BJ (cell line): ENCODE data around the gene TEX48. TPM values are rescaled to one million over a fixed set of nuclear protein-coding genes. Genes with fewer than 3 reads are reported as not detected.

Experiments
- CTCF ChIA-PET: fragments of 350-600 bp; formaldehyde crosslinking; extraction: SDS; loops from one replicate; lab custom pipeline; 2021; ENCODE audit warnings: antibody characterized with exemption, inconsistent platforms; lab: Yijun Ruan, JAX
- POLR2A ChIA-PET: fragments of 300-600 bp; sonication (Branson Sonifier 250); formaldehyde crosslinking; extraction: SDS; loops from one replicate; lab custom pipeline; 2021; ENCODE audit warnings: antibody characterized with exemption; lab: Charles Lee
- DNase-seq: peaks from one replicate; pipeline ENCODE4 v3.0.0-alpha.2; 2011; ENCODE audit warnings: low read depth
- H3K27me3 ChIP-seq: 2 replicates; pipeline ENCODE4 v1.6.0; 2011; ENCODE audit warnings: low read length; ENCODE audit not compliant: control insufficient read depth, insufficient read depth
- H3K36me3 ChIP-seq: 2 replicates; pipeline ENCODE4 v1.5.1; 2011; ENCODE audit warnings: low read length; ENCODE audit not compliant: control insufficient read depth, insufficient read depth
- H3K4me3 ChIP-seq: 2 replicates; pipeline ENCODE4 v1.5.1; 2011; ENCODE audit warnings: low read depth, mild to moderate bottlenecking, control low read depth, low read length
- polyA plus RNA-seq: library from polyadenylated mRNA; depleted of rRNA; stranded (reverse); fragments of >200 nt; gene quantifications from 2 replicates; pipeline ENCODE4 v1.2.3, GENCODE V29; 2011
- TF ChIP-seq, protein P1 (sequence below): IDR thresholded peaks from 2 replicates; pipeline ENCODE4 v1.5.1; 2011; ENCODE audit warnings: low read depth, mild to moderate bottlenecking, control low read depth, inconsistent platforms, low read length, moderate library complexity; ENCODE audit not compliant: insufficient read depth

The TEX48 gene
- polyA plus RNA-seq, 1 experiment, result not detected

GRCh38 chr9:114689813-114690212 lies 7.8 kb upstream of the TEX48 start:
- POLR2A ChIA-PET, result no interaction called here
- CTCF ChIA-PET, result interaction anchor here (0.7 to 6.5 kb wide), 7 partner anchors 9 to 561 kb away, joined by 3 to 67 read pairs (median 5); partner anchors contain the start of gene TEX48
- TF ChIP-seq, protein P1, sequence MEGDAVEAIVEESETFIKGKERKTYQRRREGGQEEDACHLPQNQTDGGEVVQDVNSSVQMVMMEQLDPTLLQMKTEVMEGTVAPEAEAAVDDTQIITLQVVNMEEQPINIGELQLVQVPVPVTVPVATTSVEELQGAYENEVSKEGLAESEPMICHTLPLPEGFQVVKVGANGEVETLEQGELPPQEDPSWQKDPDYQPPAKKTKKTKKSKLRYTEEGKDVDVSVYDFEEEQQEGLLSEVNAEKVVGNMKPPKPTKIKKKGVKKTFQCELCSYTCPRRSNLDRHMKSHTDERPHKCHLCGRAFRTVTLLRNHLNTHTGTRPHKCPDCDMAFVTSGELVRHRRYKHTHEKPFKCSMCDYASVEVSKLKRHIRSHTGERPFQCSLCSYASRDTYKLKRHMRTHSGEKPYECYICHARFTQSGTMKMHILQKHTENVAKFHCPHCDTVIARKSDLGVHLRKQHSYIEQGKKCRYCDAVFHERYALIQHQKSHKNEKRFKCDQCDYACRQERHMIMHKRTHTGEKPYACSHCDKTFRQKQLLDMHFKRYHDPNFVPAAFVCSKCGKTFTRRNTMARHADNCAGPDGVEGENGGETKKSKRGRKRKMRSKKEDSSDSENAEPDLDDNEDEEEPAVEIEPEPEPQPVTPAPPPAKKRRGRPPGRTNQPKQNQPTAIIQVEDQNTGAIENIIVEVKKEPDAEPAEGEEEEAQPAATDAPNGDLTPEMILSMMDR, result no peak
- no peak for DNase-seq
- no peak overlapping the region for H3K4me3 ChIP-seq
- H3K27me3 ChIP-seq, result no peaks in the 10 kb centered on the region
- no peaks in the 10 kb centered on the region for H3K36me3 ChIP-seq

GRCh38 chr9:114688909-114689610 lies 7.1 kb upstream of the TEX48 start:
- TF ChIP-seq, protein P1, result no peak
- CTCF ChIA-PET, result interaction anchor here (0.7 to 2.6 kb wide), 8 partner anchors 10 to 562 kb away, joined by 3 to 7 read pairs (median 4); no protein-coding TSS in a partner anchor
- DNase-seq, result no peak
- Histone ChIP-seq H3K4me3 (no peak overlapping the region), H3K36me3 (no peaks in the 10 kb centered on the region), H3K27me3 (no peaks in the 10 kb centered on the region; the same call in 1 of the 2 replicates)
- POLR2A ChIA-PET, result no interaction called here

GRCh38 chr9:114688379-114688778 lies 6.4 kb upstream of the TEX48 start:
- CTCF ChIA-PET, result interaction anchor here (1.1 to 2.6 kb wide), 5 partner anchors 9 to 326 kb away, joined by 3 to 7 read pairs (median 3); no protein-coding TSS in a partner anchor

DNA sequence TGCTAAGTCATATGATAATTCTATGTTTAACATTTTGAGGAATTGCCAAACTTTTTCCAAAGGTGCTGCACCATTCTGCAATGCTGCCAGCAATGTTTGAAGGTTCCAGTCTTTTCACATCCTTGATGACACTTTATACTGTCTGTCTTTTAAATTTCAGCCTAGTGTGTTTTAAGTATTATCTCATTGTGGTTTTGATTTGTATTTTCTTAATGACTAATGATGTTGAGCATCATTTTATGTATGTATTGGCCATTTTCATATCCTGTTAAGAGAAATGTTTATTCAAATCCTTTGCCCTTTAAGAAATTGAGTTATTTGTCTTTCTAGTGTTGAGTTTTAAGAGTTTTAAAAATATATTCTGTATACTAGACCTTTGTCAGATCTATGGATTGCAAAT lies 5.0 kb upstream of the TEX48 start:
- Histone ChIP-seq H3K27me3 (no peaks in the 10 kb centered on the region; the same call in 1 of the 2 replicates), H3K36me3 (no peaks in the 10 kb centered on the region), H3K4me3 (no peak overlapping the region)
- POLR2A ChIA-PET, result no interaction called here
- no peak for DNase-seq
- TF ChIP-seq, protein P1, result no peak
- CTCF ChIA-PET, result no interaction called here

More at GRCh38 chr9:114688379-114688778, 6.4 kb upstream of the TEX48 start:
- Histone ChIP-seq H3K27me3 (no peaks in the 10 kb centered on the region; the same call in 1 of the 2 replicates), H3K36me3 (no peaks in the 10 kb centered on the region), H3K4me3 (no peak overlapping the region)
- no peak for DNase-seq
- POLR2A ChIA-PET, result no interaction called here
- TF ChIP-seq, protein P1, result no peak

DNA sequence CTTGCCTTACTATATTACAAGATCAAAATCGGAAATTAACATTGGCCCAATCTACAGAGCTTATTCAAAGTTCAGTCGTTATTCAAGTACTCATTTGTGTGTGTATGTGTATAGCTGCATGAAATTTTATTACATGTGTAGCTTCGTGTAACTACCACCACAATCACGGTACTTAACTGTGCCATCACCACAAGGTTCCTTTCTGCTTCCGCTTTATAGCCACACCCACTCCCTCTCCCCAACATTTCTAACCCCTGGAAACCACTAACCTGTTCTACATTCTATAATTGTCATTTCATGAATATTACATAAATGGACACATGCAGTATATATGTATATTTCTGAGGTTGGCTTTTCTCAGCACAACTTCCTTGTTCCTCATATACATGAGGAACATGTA lies 4.0 kb upstream of the TEX48 start:
- POLR2A ChIA-PET, result no interaction called here
- H3K27me3 ChIP-seq, result no peaks in the 10 kb centered on the region; the same call in 1 of the 2 replicates
- TF ChIP-seq, protein P1, result no peak
- CTCF ChIA-PET, result interaction anchor here (0.5 to 1.2 kb wide), 4 partner anchors 30 to 222 kb away, joined by 3 to 4 read pairs (median 4); no protein-coding TSS in a partner anchor
- DNase-seq, result no peak
- no peaks in the 10 kb centered on the region for H3K36me3 ChIP-seq
- H3K4me3 ChIP-seq, result no peak overlapping the region
